NT2/D1 (cell line): ENCODE measurements around the gene HOTAIR.

Source experiments
- SUZ12 ChIP-seq: IDR thresholded peaks from 2 replicates; pipeline ENCODE4 v1.6.1; 2011; ENCODE audit not compliant: insufficient read length, insufficient read depth; ENCODE audit errors: extremely low read depth
- YY1 ChIP-seq: IDR thresholded peaks from 2 replicates; pipeline ENCODE4 v1.6.1; 2011; ENCODE audit not compliant: insufficient read length, insufficient read depth
- ZNF274 ChIP-seq: IDR thresholded peaks from 2 replicates; pipeline ENCODE4 v1.6.1; 2011; ENCODE audit warnings: mild to moderate bottlenecking, low read depth, low read length

DNA sequence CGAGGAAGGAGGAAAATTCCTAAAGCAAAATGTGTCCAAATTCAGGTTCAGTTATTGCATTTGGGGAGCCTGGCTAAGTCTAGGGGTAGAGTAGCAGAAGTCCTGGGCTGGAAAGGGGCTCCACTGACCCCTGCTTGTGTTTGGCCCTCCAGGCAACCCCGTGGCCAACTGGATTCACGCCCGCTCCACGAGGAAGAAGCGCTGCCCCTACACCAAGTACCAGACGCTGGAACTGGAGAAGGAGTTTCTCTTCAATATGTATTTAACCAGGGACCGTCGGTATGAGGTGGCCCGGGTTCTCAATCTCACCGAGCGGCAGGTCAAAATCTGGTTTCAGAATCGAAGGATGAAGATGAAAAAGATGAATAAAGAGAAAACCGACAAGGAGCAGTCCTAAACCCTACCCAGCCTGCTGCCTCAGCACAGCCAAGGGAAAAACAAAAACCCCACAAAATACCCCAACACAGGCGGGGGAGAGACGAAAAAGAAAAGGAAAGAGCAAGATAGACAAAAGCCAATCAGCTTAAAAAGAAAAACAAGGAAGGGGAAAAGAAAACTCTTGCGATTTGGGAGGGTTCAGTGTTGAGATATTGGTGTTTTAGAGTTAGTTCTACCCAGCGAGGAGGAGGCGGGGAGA, 27.6 kb upstream of the HOTAIR start:
- TF ChIP-seq YY1 = no peak
- TF ChIP-seq SUZ12 = no peak
- no peak for TF ChIP-seq ZNF274
